HepG2 (cell line): Measurements from ENCODE around the gene PITX3. TPM values are rescaled to one million over a fixed set of nuclear protein-coding genes. Genes with fewer than 3 reads are reported as not detected.

Source experiments
- ARHGAP35 ChIP-seq: sonication (generic); formaldehyde crosslinking; IDR thresholded peaks from 2 replicates; pipeline ENCODE4 v1.9.0; 2022; ENCODE audit warnings: mild to moderate bottlenecking, inconsistent platforms, moderate library complexity, missing genetic modification reagents, borderline replicate concordance
- BCLAF1 ChIP-seq: fragments of 450-650 bp; IDR thresholded peaks from 2 replicates; pipeline ENCODE4 v1.6.1; 2017; ENCODE audit warnings: mild to moderate bottlenecking
- CAMTA2 ChIP-seq: sonication (generic); formaldehyde crosslinking; IDR thresholded peaks from 2 replicates; pipeline ENCODE4 v1.4.0; 2020; ENCODE audit warnings: mild to moderate bottlenecking, missing genetic modification reagents, borderline replicate concordance
- HDAC6 ChIP-seq: fragments of 200-600 bp; sonication (generic); IDR thresholded peaks from 2 replicates; pipeline ENCODE4 v1.7.0; 2017; ENCODE audit warnings: mild to moderate bottlenecking, antibody characterized with exemption, low read length, low read depth
- KDM5B ChIP-seq: sonication (generic); formaldehyde crosslinking; IDR thresholded peaks from 2 replicates; pipeline ENCODE4 v1.4.0; 2020; ENCODE audit warnings: missing genetic modification reagents, mild to moderate bottlenecking, borderline replicate concordance
- MEF2D ChIP-seq: sonication (generic); formaldehyde crosslinking; IDR thresholded peaks from 2 replicates; pipeline ENCODE4 v1.5.1; 2020; ENCODE audit warnings: mild to moderate bottlenecking, missing genetic modification reagents
- NFKBIZ ChIP-seq: IDR thresholded peaks from 2 replicates; pipeline ENCODE4 v1.6.1; 2018; ENCODE audit warnings: missing genetic modification reagents, missing compliant biosample characterization
- NONO ChIP-seq, 2 experiments: fragments of 450-650 bp in 1 of 2; sonication (generic) in 1 of 2; formaldehyde crosslinking in 1 of 2; IDR thresholded peaks in 1 of 2; conservative IDR thresholded peaks in 1 of 2; 2 replicates each; pipeline versions ENCODE4 v1.6.1 to v1.8.0; 2017 to 2022; ENCODE audit warnings: mild to moderate bottlenecking in 1 of 2, missing genetic modification reagents in 1 of 2, moderate library complexity in 1 of 2
- SATB2 ChIP-seq: sonication (generic); formaldehyde crosslinking; IDR thresholded peaks from 2 replicates; pipeline ENCODE4 v1.5.0; 2020; ENCODE audit warnings: missing genetic modification reagents
- SCMH1 ChIP-seq: sonication (generic); formaldehyde crosslinking; IDR thresholded peaks from 2 replicates; pipeline ENCODE4 v1.9.0; 2021; ENCODE audit warnings: missing genetic modification reagents, mild to moderate bottlenecking, borderline replicate concordance
- TAF15 ChIP-seq: fragments of 200-400 bp; formaldehyde crosslinking; IDR thresholded peaks from one replicate; pipeline ENCODE4 v1.6.1; 2018; ENCODE audit warnings: mild to moderate bottlenecking, low read depth, low read length; ENCODE audit not compliant: poor library complexity, severe bottlenecking
- TFE3 ChIP-seq: IDR thresholded peaks from 2 replicates; pipeline ENCODE4 v1.6.1; 2016
- ZKSCAN1 ChIP-seq: fragments of 150-350 bp; IDR thresholded peaks from 2 replicates; pipeline ENCODE4 v1.6.1; 2014; ENCODE audit warnings: low read length
- ZNF318 ChIP-seq: sonication (generic); formaldehyde crosslinking; IDR thresholded peaks from 2 replicates; pipeline ENCODE4 v1.4.0; 2020; ENCODE audit warnings: mild to moderate bottlenecking, missing genetic modification reagents
- ZNF549 ChIP-seq: sonication (generic); formaldehyde crosslinking; IDR thresholded peaks from 2 replicates; pipeline ENCODE4 v1.5.0; 2020; ENCODE audit warnings: missing genetic modification reagents
- polyA plus RNA-seq, 8 experiments: library from polyadenylated mRNA; depleted of rRNA in 3 of 8; stranded (reverse) in 7 of 8; unstranded in 1 of 8; fragments of >200 nt; fragmentation: Illumina TruSeq in 4 of 8; extraction: Trizol in 4 of 8; gene quantifications; 2 replicates each; pipeline versions ENCODE4 v1.2.1 to v1.2.3, GENCODE V29; 2011 to 2016; ENCODE audit warnings: low read depth in 4 of 8, missing spikeins in 1 of 8, mixed read lengths in 1 of 8; ENCODE audit not compliant: insufficient read depth in 1 of 8
- total RNA-seq, 5 experiments: library from RNA; depleted of rRNA; stranded (reverse); fragments of >200 nt; fragmentation: Illumina TruSeq; extraction: Trizol; gene quantifications; 2 replicates each; pipeline ENCODE4 v1.2.3, GENCODE V29; 2016; ENCODE audit warnings: low read depth in 1 of 5

PITX3 gene
- total and polyA plus RNA-seq, 2 of the 13 experiments (the other 11 are each of a cell fraction or from before 2014, with no cell fraction given) = not detected

- TF ChIP-seq HDAC6 (no peak), CAMTA2 (CRISPR knock-in tag) (no peak), ZNF318 (CRISPR knock-in tag) (no peak), NONO (IDR thresholded peaks at IDR 0.05) (no peak), NONO (CRISPR knock-in tag; conservative IDR thresholded peaks at IDR 0.05) (peak; percentile 60; the same call in 1 of the 2 replicates), TFE3 (CRISPR knock-in tag) (no peak), NFKBIZ (CRISPR knock-in tag) (no peak), MEF2D (CRISPR knock-in tag) (0 out of 2 replicates have a peak, but pooled peaks have one; percentile 44), ZKSCAN1 (no peak), BCLAF1 (no peak), SATB2 (CRISPR knock-in tag) (no peak), ZNF549 (CRISPR knock-in tag) (no peak), KDM5B (CRISPR knock-in tag) (no peak; the same call in 1 of the 2 replicates), TAF15 (no peak), ARHGAP35 (CRISPR knock-in tag) (no peak), SCMH1 (CRISPR knock-in tag) (no peak)
These were observed 9.7 kb downstream of the PITX3 start (continued) for GRCh38 chr10:102231357-102232318.
